ENCODE measurements around the gene MAPKAP1. TPM values are rescaled to one million over a fixed set of nuclear protein-coding genes. Genes with fewer than 3 reads are reported as not detected.

MAPKAP1 gene
- total and polyA plus RNA-seq, 9 of the 15 experiments (the other 6 are each of a cell fraction or from before 2014, with no cell fraction given): 2.6 to 82.1 (median 61.1) TPM

DNA sequence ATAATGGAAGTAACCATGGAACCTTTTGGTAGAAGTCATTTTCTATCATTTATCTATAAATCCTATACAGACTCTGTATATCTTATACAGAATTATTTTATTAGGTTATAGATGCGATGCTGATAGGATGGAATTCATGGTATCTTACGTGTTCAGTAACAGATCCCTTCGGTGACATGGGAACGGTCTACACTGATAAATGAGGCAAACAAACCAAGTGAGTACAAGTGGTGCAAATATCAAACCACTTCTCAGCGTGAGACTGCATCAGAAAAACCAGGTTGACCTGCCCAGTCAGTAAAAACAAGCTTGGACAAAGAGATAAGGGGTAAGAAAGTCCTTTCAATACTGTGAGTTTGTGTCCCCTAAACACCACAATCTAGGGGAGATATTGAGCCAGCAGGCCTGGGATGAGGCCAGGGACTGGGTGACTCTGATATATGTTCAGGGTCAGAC lies 229.9 kb downstream of the MAPKAP1 start (continued):
- no peak for TF ChIP-seq ATF3 (IDR thresholded peaks at IDR 0.05)
- TF ChIP-seq ATF3 (CRISPR knock-in tag; conservative IDR thresholded peaks at IDR 0.05): no peak
- no peak for TF ChIP-seq USF2 (CRISPR knock-in tag; IDR thresholded peaks at IDR 0.05)
- peak; percentile 97 for TF ChIP-seq KDM1A (IDR thresholded peaks at IDR 0.05)
- TF ChIP-seq GTF2E2 (tag; IDR thresholded peaks at IDR 0.05): no peak
- TF ChIP-seq, protein P1, sequence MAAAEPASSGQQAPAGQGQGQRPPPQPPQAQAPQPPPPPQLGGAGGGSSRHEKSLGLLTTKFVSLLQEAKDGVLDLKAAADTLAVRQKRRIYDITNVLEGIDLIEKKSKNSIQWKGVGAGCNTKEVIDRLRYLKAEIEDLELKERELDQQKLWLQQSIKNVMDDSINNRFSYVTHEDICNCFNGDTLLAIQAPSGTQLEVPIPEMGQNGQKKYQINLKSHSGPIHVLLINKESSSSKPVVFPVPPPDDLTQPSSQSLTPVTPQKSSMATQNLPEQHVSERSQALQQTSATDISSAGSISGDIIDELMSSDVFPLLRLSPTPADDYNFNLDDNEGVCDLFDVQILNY (CRISPR knock-in tag; IDR thresholded peaks at IDR 0.05): no peak
- no peak for TF ChIP-seq ATF1 (CRISPR knock-in tag; IDR thresholded peaks at IDR 0.05)
- peak; percentile 51; the same call in 1 of the 2 replicates for TF ChIP-seq ATF1 (tag; IDR thresholded peaks at IDR 0.05)
- peak; percentile 23 for TF ChIP-seq PRDM10 (IDR thresholded peaks at IDR 0.05; ENCODE audit: partially characterized antibody)
- TF ChIP-seq HDAC8 (tag; IDR thresholded peaks at IDR 0.05): no peak
- no peak for TF ChIP-seq LCOR (CRISPR knock-in tag; IDR thresholded peaks at IDR 0.05)
- TF ChIP-seq TEAD2 (tag; IDR thresholded peaks at IDR 0.05): no peak
- no peak for TF ChIP-seq ZNF347 (CRISPR knock-in tag; IDR thresholded peaks at IDR 0.05; ENCODE audit: low read depth)
- no peak for TF ChIP-seq MAFK (IDR thresholded peaks at IDR 0.05; ENCODE audit: low read length)
- no peak for TF ChIP-seq ZNF3 (CRISPR knock-in tag; IDR thresholded peaks at IDR 0.05)
- no peak for TF ChIP-seq ARID2 (IDR thresholded peaks at IDR 0.05)
- TF ChIP-seq HMG20A (CRISPR knock-in tag; conservative IDR thresholded peaks at IDR 0.05): no peak
- TF ChIP-seq JUNB (CRISPR knock-in tag; conservative IDR thresholded peaks at IDR 0.05): no peak
- no peak for TF ChIP-seq SFPQ (IDR thresholded peaks at IDR 0.05; ENCODE audit: low read depth, low read length)
- no peak for TF ChIP-seq CHD1 (IDR thresholded peaks at IDR 0.05; ENCODE audit: low read length)
- peak; percentile 65; the same call in 1 of the 2 replicates for TF ChIP-seq NCOA1 (IDR thresholded peaks at IDR 0.05; ENCODE audit: low read depth)
- TF ChIP-seq STAT5A (IDR thresholded peaks at IDR 0.05; ENCODE audit: borderline replicate concordance, low read length): peak; percentile 89
- TF ChIP-seq ZNF707 (CRISPR knock-in tag; conservative IDR thresholded peaks at IDR 0.05): no peak

Measured in K562 (cell line).